ENCODE data around the gene CACNA1H.

CACNA1H gene

DNA sequence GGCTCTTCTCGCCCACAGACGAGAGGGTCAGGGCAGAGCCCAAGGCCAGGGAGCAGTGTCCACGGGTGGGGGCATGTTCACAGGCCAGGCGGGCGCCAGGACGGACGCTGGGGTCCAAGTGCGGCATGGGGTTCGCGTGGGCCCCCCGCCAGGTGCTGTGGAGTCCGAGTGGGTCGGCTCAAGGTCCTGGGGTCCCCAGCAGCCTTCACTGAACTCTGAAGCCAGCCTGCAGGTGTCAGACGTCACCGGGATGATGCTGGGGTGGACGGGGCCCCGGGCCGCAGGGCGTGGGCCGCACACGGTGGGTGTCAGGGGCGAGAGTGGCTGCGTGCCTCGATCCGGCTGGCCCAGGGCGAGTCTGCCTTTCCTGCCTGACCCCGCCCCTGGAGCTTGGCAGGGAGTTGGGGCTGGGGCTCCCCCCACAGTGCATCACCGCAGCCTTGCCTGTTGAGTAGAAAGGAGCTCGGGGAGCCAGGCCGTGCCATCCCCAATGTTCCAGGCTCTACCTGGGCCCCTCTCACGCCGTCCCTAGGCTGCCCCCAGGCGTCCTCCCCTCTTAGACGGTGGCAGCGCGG, 19.0 kb downstream of the CACNA1H start:
- DNase-seq (ENCODE audit: low read depth) = no peak
- no peak for TF ChIP-seq MAX (IDR thresholded peaks at IDR 0.05; ENCODE audit: low read depth, low read length)
- no peak overlapping the region for H3K4me3 ChIP-seq (ENCODE audit: low read depth, low read length)

DNA sequence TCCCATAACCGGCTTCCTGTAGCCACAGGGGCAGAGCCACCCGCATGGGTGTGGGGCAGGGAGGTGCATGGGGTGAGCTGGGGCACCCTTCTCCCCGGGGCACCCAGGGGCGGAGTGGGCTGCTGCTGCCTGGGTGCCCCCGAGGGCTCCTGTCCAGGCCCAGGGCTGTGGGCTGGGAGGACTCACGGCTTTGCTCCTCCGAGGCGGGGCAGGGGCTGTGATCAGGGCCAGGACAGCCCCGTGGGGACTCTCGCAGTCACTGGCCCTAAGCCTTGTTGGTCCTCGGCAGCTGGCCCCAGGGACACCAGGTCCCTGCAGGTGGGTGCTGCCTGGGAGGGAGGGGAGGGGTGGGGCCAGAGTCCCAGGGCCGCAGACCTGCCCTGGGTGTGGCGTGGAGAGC, 19.7 kb downstream of the CACNA1H start:
- no peak for DNase-seq (ENCODE audit: low read depth)
- H3K4me3 ChIP-seq (ENCODE audit: low read depth, low read length) = no peak overlapping the region
- TF ChIP-seq MAX (IDR thresholded peaks at IDR 0.05; ENCODE audit: low read depth, low read length) (no peak), CTCF (IDR thresholded peaks at IDR 0.05; ENCODE audit: low read depth, low read length) (no peak), POLR2A (IDR thresholded peaks at IDR 0.05; ENCODE audit: extremely low read depth, insufficient read length) (no peak), MYC (IDR thresholded peaks at IDR 0.05; ENCODE audit: low read depth, low read length) (no peak)

GRCh38 chr16:1173788-1174451, 21.0 kb downstream of the CACNA1H start:
- no peak for TF ChIP-seq POLR2A (IDR thresholded peaks at IDR 0.05; ENCODE audit: extremely low read depth, insufficient read length)
- no peak for DNase-seq (ENCODE audit: low read depth)
- no peak overlapping the region for H3K4me3 ChIP-seq (ENCODE audit: low read depth, low read length)

- TF ChIP-seq MAX (IDR thresholded peaks at IDR 0.05; ENCODE audit: low read depth, low read length) = no peak
- TF ChIP-seq POLR2A (IDR thresholded peaks at IDR 0.05; ENCODE audit: extremely low read depth, insufficient read length) = no peak
- TF ChIP-seq MYC (IDR thresholded peaks at IDR 0.05; ENCODE audit: low read depth, low read length) = no peak
- TF ChIP-seq CTCF (IDR thresholded peaks at IDR 0.05; ENCODE audit: low read depth, low read length) = no peak
- H3K4me3 ChIP-seq (ENCODE audit: low read depth, low read length) = no peak overlapping the region
- DNase-seq (ENCODE audit: low read depth) = no peak
Observed at GRCh38 chr16:1174477-1175357, 21.8 kb downstream of the CACNA1H start.

DNA sequence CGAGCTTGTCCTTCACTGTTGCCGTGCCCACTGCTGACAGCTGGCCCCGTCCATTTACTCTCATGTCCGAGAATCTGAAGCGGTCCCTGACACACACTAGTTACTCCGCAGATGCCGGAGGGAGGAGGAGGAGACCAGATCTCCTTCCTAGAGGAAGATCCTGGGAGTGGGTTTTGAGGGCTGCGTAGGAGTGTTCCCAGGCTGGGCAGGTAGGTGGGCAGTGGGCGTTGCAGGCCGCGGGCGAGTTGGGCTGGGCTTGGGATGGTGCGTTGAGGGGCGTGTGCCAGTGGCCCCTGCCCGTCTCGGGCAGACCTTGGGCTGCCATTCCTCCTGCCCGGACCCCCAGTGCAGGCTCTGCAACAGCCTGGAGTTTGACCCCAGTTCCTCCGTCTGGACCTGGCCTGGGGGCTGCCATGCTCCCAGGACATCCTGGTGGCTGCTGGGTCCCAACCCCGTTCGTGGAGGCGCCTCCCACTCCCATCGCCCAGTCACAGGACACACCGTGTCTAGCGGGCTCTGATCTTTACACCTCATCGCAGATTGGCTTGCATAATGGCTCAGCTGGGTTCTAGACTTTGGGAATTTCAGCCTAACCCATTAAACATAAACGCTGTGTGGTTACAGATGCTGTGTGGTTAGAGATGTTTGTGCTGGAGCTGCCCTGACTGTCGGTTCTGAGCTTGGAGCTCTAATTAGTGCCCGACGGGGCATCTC, 22.8 kb downstream of the CACNA1H start:
- no peak for DNase-seq (ENCODE audit: low read depth)
- no peak overlapping the region for H3K4me3 ChIP-seq (ENCODE audit: low read depth, low read length)
- no peak for TF ChIP-seq MYC (IDR thresholded peaks at IDR 0.05; ENCODE audit: low read depth, low read length)
- TF ChIP-seq MAX (IDR thresholded peaks at IDR 0.05; ENCODE audit: low read depth, low read length) = no peak
- TF ChIP-seq POLR2A (IDR thresholded peaks at IDR 0.05; ENCODE audit: extremely low read depth, insufficient read length) = no peak
- no peak for TF ChIP-seq CTCF (IDR thresholded peaks at IDR 0.05; ENCODE audit: low read depth, low read length)

- H3K4me3 ChIP-seq (ENCODE audit: low read depth, low read length) = no peak overlapping the region
- no peak for TF ChIP-seq MAX (IDR thresholded peaks at IDR 0.05; ENCODE audit: low read depth, low read length)
- TF ChIP-seq CTCF (IDR thresholded peaks at IDR 0.05; ENCODE audit: low read depth, low read length) = no peak
- TF ChIP-seq MYC (IDR thresholded peaks at IDR 0.05; ENCODE audit: low read depth, low read length) = no peak
- no peak for TF ChIP-seq POLR2A (IDR thresholded peaks at IDR 0.05; ENCODE audit: extremely low read depth, insufficient read length)
- DNase-seq (ENCODE audit: low read depth) = no peak
Observed at GRCh38 chr16:1176280-1176897, 23.5 kb downstream of the CACNA1H start.
